Memory B cell (primary cell): ENCODE results near the gene PBX1.

Source experiments
- ATAC-seq: fragments of 150-1000 bp; cut with Tn5 transposase; 2 replicates; pipeline ENCODE4 v1.10.0; 2021; ENCODE audit warnings: low read depth, mild to moderate bottlenecking, moderate library complexity
- DNase-seq, 2 donors: peaks; one replicate each; pipeline ENCODE4 v3.0.0; 2022; ENCODE audit warnings: low spot score in 2 of 2
- H3K27ac Mint-ChIP-seq: one replicate; pipeline ENCODE4 v1.8.0; 2022; ENCODE audit warnings: mild to moderate bottlenecking, moderate library complexity, mixed read lengths
- H3K27me3 Mint-ChIP-seq: one replicate; pipeline ENCODE4 v1.8.0; 2022; ENCODE audit warnings: mixed read lengths
- H3K36me3 Mint-ChIP-seq: one replicate; pipeline ENCODE4 v1.8.0; 2022; ENCODE audit warnings: mild to moderate bottlenecking, mixed read lengths
- H3K4me1 Mint-ChIP-seq: one replicate; pipeline ENCODE4 v1.8.0; 2022; ENCODE audit warnings: mixed read lengths
- H3K4me3 Mint-ChIP-seq: one replicate; pipeline ENCODE4 v1.8.0; 2022; ENCODE audit warnings: mild to moderate bottlenecking, moderate library complexity, mixed read lengths
- H3K9me3 Mint-ChIP-seq: one replicate; pipeline ENCODE4 v1.8.0; 2022; ENCODE audit warnings: mixed read lengths

The PBX1 gene

DNA sequence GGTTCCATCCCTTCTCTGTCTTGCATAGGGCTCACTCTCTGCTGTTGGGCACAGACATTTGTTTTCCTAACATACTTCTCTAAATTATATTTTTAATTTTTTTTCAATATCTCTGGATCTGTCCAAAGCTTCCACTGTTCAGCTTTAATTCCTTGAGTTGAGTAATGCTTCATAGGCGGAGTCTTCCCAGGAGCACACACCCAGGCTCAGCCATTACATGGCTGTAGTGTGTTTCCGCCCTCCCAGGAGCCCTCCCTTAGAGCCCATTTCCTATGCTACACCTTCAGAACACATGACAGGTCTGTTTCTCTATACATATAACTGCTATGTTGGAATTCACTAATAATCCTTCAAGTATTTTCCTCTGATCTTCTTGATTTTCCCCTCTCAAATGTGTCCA, 297.4 kb downstream of the PBX1 start:
- Mint-ChIP-seq H3K27ac (no peak overlapping the region), H3K27me3 (peaks cover 6% of the 10 kb centered on the region), H3K4me1 (no peaks in the 10 kb centered on the region), H3K36me3 (no peaks in the 10 kb centered on the region), H3K9me3 (no peaks in the 10 kb centered on the region), H3K4me3 (no peak overlapping the region)
- DNase-seq (no peak), ATAC-seq (no peak)

DNA sequence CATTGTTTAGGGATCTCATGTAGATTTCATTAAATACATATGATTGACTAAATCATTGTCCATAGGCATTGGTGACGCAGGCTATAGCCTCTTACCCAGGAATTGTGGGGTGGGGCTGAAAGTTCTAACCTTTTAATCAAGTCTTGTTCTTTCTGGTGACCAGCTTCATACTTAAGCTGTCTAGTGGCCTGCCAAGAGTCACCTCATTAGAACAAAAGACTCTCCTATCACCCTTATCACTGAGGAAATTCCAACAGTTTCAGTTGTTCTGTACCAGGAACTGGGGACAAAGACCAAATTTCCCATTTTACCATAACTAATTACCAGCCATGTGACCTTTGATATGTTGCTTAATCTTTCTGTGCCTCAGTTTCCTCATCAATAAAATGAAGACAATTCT, 298.5 kb downstream of the PBX1 start:
- DNase-seq (no peak), ATAC-seq (no peak)
- Mint-ChIP-seq H3K36me3 (no peaks in the 10 kb centered on the region), H3K9me3 (no peaks in the 10 kb centered on the region), H3K4me1 (no peaks in the 10 kb centered on the region), H3K4me3 (no peak overlapping the region), H3K27ac (no peak overlapping the region), H3K27me3 (peaks cover 6% of the 10 kb centered on the region)

DNA sequence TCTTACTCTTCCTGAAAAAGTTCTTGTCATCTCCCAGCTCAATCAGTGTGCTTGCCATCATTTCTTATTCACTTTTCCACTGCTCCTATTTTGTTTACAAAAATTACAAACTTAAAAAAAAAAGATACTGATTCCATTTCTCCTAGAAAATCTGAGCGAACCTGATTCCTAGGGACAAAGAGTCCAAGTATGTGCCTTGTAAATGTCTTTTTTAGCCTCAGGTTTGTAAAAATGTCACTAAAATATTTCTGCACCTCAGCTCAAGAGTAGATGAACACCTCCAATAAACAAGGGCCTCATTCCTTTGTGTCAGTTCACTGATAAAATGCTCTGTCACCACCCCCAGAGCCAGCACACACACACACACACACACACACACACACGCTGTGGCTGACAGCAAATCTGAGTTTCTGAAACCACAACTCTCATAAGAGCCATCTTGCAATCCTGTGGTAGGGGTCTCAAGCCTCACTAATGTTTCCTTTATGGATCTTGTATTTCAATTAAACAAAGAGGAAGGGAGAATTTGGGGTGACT, 299.2 kb downstream of the PBX1 start:
- H3K27me3 Mint-ChIP-seq: peaks cover 6% of the 10 kb centered on the region
- H3K36me3 Mint-ChIP-seq: no peaks in the 10 kb centered on the region
- H3K27ac Mint-ChIP-seq: no peak overlapping the region
- ATAC-seq (no peak), DNase-seq (no peak)
- no peak overlapping the region for H3K4me3 Mint-ChIP-seq
- no peaks in the 10 kb centered on the region for H3K4me1 Mint-ChIP-seq
- no peaks in the 10 kb centered on the region for H3K9me3 Mint-ChIP-seq

DNA sequence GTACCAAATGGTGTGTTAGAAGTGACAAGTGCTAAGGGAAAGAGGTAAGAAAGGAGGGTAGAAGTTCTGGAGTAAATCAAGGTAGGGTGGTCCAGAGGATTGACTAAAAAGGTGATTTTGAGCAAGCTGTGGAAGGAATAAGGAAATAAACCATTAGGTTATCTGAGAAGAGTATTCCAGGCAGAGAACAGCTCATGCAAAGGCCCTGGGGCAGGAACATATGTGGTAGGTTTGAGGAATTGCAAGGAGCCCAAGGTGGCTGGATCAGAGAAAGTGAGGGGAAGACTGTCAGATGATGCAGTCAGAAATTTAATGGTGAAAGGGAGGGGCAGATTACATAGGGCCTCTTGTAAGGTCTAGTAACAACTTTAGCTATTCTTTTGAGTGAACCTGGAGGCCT, 302.6 kb downstream of the PBX1 start:
- H3K27me3 Mint-ChIP-seq: peaks cover 4% of the 10 kb centered on the region
- no peak for ATAC-seq

DNA sequence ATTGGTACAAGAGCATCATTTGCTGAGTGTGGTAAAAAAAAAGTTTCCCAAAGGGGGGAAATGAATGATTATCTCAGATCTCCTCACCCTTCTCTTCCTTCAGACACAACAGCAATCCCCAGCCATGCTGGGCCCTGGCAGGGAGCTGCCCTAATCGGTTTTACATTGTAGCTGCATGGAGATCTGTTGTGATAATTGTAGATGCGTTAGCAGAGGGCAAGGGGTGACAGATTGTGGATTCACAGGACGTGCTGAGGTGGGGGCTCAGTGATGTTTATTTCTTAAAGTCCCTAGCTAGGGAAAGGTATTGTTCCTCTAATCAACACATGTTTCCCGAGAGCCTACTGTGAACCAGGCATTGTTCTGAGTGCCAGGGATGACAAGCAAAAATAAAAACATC, 304.1 kb downstream of the PBX1 start:
- no peak overlapping the region for H3K27ac Mint-ChIP-seq
- no peak overlapping the region for H3K4me3 Mint-ChIP-seq
- H3K4me1 Mint-ChIP-seq: no peaks in the 10 kb centered on the region
- ATAC-seq: no peak
- DNase-seq: no peak
- H3K9me3 Mint-ChIP-seq: peaks cover 2% of the 10 kb centered on the region
- peaks cover 3% of the 10 kb centered on the region for H3K27me3 Mint-ChIP-seq
- no peaks in the 10 kb centered on the region for H3K36me3 Mint-ChIP-seq

More for the DNA sequence above, 302.6 kb downstream of the PBX1 start:
- H3K4me1 Mint-ChIP-seq: no peaks in the 10 kb centered on the region
- no peaks in the 10 kb centered on the region for H3K36me3 Mint-ChIP-seq
- no peak for DNase-seq
- no peak overlapping the region for H3K4me3 Mint-ChIP-seq
- H3K27ac Mint-ChIP-seq: no peak overlapping the region
- H3K9me3 Mint-ChIP-seq: peaks cover 2% of the 10 kb centered on the region

DNA sequence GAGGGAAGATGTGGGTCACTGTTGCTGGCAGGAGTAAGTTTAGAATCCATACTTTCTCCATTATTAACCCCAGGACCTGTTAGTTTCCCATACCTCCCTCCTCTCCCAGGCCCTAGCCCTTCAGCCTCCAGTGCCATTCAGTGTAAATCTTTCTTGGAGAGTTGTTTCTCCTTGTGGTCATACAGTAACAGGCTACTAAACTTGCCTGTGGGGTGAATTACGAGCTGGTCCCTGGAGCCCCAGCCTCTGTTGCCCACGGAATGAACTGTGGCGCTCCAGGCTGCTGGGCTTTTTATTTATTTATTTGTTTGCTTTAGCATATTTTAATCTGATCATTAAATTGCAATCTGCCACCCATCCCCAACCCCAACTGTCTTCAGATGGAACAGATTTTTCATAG, 305.2 kb downstream of the PBX1 start:
- peaks cover 3% of the 10 kb centered on the region for H3K27me3 Mint-ChIP-seq
- no peak for DNase-seq
- peaks cover 2% of the 10 kb centered on the region for H3K9me3 Mint-ChIP-seq
- no peaks in the 10 kb centered on the region for H3K36me3 Mint-ChIP-seq
- H3K27ac Mint-ChIP-seq: no peak overlapping the region
- no peak overlapping the region for H3K4me3 Mint-ChIP-seq
- H3K4me1 Mint-ChIP-seq: no peaks in the 10 kb centered on the region
- ATAC-seq: no peak

DNA sequence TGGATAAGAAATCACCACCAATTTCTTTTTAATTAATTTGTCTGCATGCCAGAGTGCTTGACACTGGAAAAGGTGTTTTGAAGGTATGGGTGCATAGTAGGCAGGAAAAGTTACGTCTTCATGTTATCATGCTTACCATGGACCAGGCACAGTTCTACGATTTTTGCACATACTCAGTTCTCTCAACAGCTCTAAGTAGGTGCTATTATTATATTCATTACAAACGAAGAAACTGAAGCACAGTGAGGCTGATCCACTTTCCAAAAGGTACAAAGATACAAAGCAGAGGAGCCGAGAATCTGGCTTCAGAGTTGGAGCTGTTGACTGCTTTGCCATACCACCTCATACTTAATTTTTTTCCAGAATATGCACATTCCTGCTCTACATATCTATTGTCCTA, 306.4 kb downstream of the PBX1 start:
- H3K27me3 Mint-ChIP-seq: peaks cover 3% of the 10 kb centered on the region
- DNase-seq (no peak), ATAC-seq (no peak)
- no peak overlapping the region for H3K4me3 Mint-ChIP-seq
- peaks cover 2% of the 10 kb centered on the region for H3K9me3 Mint-ChIP-seq
- H3K36me3 Mint-ChIP-seq: no peaks in the 10 kb centered on the region
- no peaks in the 10 kb centered on the region for H3K4me1 Mint-ChIP-seq
- no peak overlapping the region for H3K27ac Mint-ChIP-seq

DNA sequence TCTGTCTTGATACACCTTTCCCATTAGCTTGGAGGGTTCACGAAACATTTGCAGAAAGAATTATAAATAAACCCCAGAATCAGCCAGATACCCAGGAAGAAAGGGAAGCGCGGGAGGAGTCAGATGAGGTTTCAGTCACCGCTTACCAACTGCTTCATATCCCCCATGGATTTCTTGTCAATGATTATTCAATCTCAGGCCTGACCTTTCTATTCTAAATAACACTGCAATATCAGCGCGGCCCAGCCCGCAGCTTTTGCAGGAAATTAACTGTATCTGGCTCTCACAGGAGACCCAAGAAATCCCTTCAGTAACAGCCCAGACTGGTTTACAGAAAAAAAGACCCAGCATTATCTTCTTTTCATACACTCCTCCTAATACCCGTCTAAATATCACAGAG, 308.6 kb downstream of the PBX1 start:
- Mint-ChIP-seq H3K36me3 (no peaks in the 10 kb centered on the region), H3K27ac (no peak overlapping the region), H3K27me3 (peaks cover 2% of the 10 kb centered on the region), H3K4me3 (no peak overlapping the region), H3K9me3 (peaks cover 2% of the 10 kb centered on the region), H3K4me1 (no peaks in the 10 kb centered on the region)
- ATAC-seq (no peak), DNase-seq (no peak)

DNA sequence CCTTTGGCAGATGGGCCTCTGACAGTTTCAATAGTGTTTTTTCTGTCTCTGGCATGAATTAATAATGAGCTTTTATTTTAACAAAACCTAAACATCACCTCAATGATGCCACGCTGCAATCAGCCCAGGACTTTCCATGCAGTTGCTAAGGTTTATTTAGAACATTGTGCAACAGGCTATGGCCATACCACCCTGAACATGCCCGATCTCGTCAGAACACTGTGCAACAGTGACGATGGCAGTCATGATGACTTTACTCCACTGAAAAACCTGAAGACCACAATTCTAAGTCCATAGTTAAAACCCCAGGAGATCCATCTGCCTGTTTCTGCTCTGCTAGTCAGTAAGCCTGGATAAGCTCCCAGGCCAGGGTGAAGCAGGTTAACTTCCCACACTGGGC, 310.0 kb downstream of the PBX1 start:
- DNase-seq (no peak), ATAC-seq (no peak)
- no peaks in the 10 kb centered on the region for H3K9me3 Mint-ChIP-seq
- H3K36me3 Mint-ChIP-seq: no peaks in the 10 kb centered on the region
- no peak overlapping the region for H3K4me3 Mint-ChIP-seq
- no peaks in the 10 kb centered on the region for H3K4me1 Mint-ChIP-seq
- H3K27ac Mint-ChIP-seq: no peak overlapping the region
- no peaks in the 10 kb centered on the region for H3K27me3 Mint-ChIP-seq

DNA sequence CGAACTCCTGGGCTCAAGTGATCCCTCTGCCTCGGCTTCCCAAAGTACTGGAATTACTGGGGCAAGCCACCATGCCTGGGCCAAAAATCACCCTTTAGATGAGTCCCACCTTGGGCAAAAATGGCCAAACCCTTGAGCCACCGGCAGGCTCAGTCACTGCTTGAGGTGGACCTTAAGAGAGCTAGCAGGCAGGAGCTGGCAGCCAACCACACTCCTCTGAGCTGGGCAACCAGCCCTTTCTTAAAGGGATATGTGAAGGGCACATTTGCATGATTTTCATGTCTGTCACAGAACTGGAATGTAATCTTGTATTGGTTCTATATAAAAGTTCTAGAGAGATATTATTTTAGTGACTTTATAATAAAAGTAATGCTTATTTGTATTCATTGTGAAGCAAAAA, 316.5 kb downstream of the PBX1 start:
- Mint-ChIP-seq H3K4me1 (no peaks in the 10 kb centered on the region), H3K36me3 (no peaks in the 10 kb centered on the region), H3K27me3 (no peaks in the 10 kb centered on the region), H3K27ac (no peak overlapping the region), H3K4me3 (no peak overlapping the region), H3K9me3 (no peaks in the 10 kb centered on the region)
- no peak for DNase-seq
- no peak for ATAC-seq

DNA sequence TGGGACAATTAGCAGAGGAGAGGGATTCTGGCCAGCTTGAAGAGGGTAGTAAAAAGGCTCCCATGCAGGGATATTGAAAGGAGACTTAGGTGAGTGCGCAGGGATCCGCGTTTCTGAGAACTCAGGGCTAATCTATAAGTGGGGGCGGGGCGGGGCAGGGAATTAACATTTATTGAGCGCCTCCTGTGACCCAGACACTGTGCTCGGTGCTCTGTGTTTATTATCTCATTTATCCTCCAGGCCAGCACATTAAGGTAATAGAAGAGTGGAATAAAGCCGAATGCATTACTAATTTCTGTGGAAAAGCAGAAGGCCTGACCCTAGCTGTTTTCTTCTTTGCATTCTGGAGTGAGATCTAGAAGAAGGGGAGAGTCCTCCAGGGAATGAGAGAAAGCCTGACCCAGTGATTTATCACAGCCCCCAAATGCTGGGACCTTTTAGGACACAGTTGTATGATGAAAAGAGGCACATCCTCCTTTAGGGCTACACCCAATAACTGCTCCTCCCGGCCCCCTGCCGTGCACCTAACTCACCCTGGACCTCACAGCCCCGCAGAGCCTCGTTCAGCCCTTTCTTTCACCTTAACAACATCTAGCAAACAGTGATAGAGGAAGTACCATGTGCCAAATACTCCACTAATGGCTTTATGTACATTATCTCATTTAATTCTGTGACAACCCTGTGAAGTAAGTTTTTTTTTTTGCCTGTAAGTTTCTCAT, 317.6 kb downstream of the PBX1 start:
- H3K27ac Mint-ChIP-seq: no peak overlapping the region
- H3K36me3 Mint-ChIP-seq: no peaks in the 10 kb centered on the region
- H3K4me3 Mint-ChIP-seq: no peak overlapping the region
- DNase-seq: no peak
- no peaks in the 10 kb centered on the region for H3K4me1 Mint-ChIP-seq
- no peaks in the 10 kb centered on the region for H3K27me3 Mint-ChIP-seq
- H3K9me3 Mint-ChIP-seq: peaks cover 1% of the 10 kb centered on the region
- no peak for ATAC-seq

DNA sequence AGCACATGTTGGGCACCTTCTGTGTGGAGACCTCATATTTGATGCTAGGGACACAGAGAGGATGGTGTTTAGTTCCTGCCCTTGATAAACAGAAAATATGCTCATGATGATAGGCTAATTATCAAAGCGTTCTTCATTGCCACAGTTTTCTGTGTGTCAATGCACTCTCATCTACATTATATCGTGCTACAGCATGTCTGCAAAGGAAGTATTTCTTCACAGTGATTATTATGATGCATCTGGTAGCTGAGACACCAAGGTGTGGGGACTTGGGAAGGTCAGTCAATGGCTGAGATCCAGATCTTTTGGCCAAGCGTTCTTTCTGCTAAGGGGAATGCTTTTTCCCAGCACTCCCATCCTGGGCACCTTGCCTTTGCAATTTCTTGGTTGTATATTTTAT, 321.2 kb downstream of the PBX1 start:
- no peaks in the 10 kb centered on the region for H3K4me1 Mint-ChIP-seq

DNA sequence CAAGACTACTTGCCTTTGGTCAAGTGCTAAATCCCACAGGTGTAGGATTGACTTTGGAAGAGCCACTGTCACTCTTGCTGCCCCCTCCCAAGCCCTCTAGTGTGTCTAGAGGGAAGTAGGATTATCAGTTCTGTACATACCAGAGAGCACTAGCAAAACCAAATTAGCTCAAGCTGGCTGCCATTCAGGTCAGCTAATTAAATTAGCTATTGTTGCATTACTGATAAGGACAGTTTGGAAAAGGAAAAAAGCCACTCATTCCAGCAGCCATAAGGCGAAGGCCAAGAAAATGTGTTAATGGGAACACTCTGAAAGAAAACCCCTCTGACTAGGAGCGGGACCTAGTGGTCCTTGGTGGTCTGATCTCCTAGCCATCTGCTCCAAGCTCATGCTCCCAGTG, 321.7 kb downstream of the PBX1 start:
- no peak for DNase-seq
- Mint-ChIP-seq H3K27ac (no peak overlapping the region), H3K9me3 (peaks cover 1% of the 10 kb centered on the region), H3K4me1 (no peaks in the 10 kb centered on the region), H3K4me3 (no peak overlapping the region), H3K36me3 (no peaks in the 10 kb centered on the region), H3K27me3 (no peaks in the 10 kb centered on the region)
- ATAC-seq: no peak

More for the DNA sequence above, 321.2 kb downstream of the PBX1 start:
- Mint-ChIP-seq H3K27me3 (no peaks in the 10 kb centered on the region), H3K4me3 (no peak overlapping the region), H3K36me3 (no peaks in the 10 kb centered on the region), H3K9me3 (peaks cover 1% of the 10 kb centered on the region), H3K27ac (no peak overlapping the region)
- ATAC-seq (no peak), DNase-seq (no peak)

DNA sequence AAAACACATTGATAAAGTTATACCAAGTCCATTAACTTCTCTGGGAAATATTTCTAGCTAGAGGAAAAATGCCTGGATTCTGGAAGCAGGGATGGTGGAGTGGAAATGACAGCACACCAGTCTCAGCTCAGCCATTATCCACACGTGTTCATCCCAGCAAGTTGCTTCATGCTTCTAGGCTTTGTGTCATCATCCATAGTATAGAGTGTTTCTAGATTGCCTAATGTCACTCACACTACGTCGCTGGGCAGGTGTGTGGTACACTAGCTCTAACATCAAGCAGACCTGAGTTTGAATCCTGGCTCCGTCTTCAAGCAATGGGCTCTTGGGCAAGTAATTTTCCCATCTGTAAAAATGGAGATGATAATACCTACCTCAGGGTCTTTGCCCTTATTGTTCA, 326.3 kb downstream of the PBX1 start:
- Mint-ChIP-seq H3K9me3 (peaks cover 6% of the 10 kb centered on the region), H3K4me1 (no peaks in the 10 kb centered on the region)

DNA sequence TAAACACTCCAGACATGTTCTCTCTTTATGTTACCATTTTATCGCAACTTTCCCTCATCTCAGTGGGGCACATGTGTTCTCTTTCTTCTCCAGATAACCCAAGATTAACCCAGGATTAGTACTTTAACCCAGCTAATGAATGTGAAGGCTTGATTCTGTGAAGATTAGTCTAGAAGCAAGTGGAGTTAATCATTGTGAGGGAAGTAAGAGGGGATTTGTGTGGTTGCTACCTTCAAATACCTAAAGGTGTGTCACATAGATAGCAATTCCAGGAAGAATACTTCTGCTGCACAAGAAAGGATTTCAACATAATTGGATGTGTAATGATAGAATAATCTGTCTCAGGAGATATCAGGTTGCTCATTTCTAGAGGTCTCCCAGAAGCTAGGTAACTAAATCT, 327.1 kb downstream of the PBX1 start:
- H3K27me3 Mint-ChIP-seq: no peaks in the 10 kb centered on the region
- peaks cover 5% of the 10 kb centered on the region for H3K9me3 Mint-ChIP-seq
- H3K4me1 Mint-ChIP-seq: no peaks in the 10 kb centered on the region
- H3K4me3 Mint-ChIP-seq: no peak overlapping the region
- no peak overlapping the region for H3K27ac Mint-ChIP-seq
- H3K36me3 Mint-ChIP-seq: no peaks in the 10 kb centered on the region
- DNase-seq (no peak), ATAC-seq (no peak)

More for the DNA sequence above, 326.3 kb downstream of the PBX1 start:
- H3K4me3 Mint-ChIP-seq: no peak overlapping the region
- no peak for ATAC-seq
- no peaks in the 10 kb centered on the region for H3K36me3 Mint-ChIP-seq
- no peak overlapping the region for H3K27ac Mint-ChIP-seq
- no peak for DNase-seq
- H3K27me3 Mint-ChIP-seq: no peaks in the 10 kb centered on the region
